ENCODE measurements around the gene HECTD1.
"Not testable (repeated sequence)": the region's sequence is repeated elsewhere in the genome, so short reads cannot be mapped to it uniquely, and the experiment has no call there.

HECTD1 gene

GRCh38 chr14:31059152-31059924 lies 148.3 kb downstream of the HECTD1 start:
- DNase-seq, result no peak
- Mint-ChIP-seq H3K4me1 (peaks cover 6% of the 10 kb centered on the region), H3K4me3 (no peak overlapping the region), H3K9me3 (no peaks in the 10 kb centered on the region), H3K27ac (no peak overlapping the region), H3K36me3 (ENCODE audit: low read depth) (peaks cover 2% of the 10 kb centered on the region), H3K27me3 (no peaks in the 10 kb centered on the region)
- no peak for ATAC-seq

GRCh38 chr14:31057701-31058364 lies 149.8 kb downstream of the HECTD1 start:
- Mint-ChIP-seq H3K9me3 (no peaks in the 10 kb centered on the region), H3K4me1 (peaks cover 6% of the 10 kb centered on the region), H3K4me3 (no peak overlapping the region), H3K36me3 (ENCODE audit: low read depth) (peaks cover 2% of the 10 kb centered on the region), H3K27ac (no peak overlapping the region), H3K27me3 (no peaks in the 10 kb centered on the region)
- DNase-seq (no peak), ATAC-seq (no peak)

- H3K27me3 Mint-ChIP-seq, result no peaks in the 10 kb centered on the region
- no peak overlapping the region for H3K4me3 Mint-ChIP-seq
- no peak overlapping the region for H3K27ac Mint-ChIP-seq
- H3K4me1 Mint-ChIP-seq, result peaks cover 6% of the 10 kb centered on the region
- DNase-seq, result no peak
- peaks cover 2% of the 10 kb centered on the region for H3K36me3 Mint-ChIP-seq (ENCODE audit: low read depth)
- no peak for ATAC-seq
- no peaks in the 10 kb centered on the region for H3K9me3 Mint-ChIP-seq
Measured at GRCh38 chr14:31057035-31057434, 150.6 kb downstream of the HECTD1 start.

- H3K4me3 Mint-ChIP-seq; H3K27ac Mint-ChIP-seq; DNase-seq; H3K36me3 Mint-ChIP-seq (ENCODE audit: low read depth); ATAC-seq; H3K9me3 Mint-ChIP-seq; H3K27me3 Mint-ChIP-seq; H3K4me1 Mint-ChIP-seq: not testable (repeated sequence)
Measured at GRCh38 chr14:31052905-31053586, 154.5 kb downstream of the HECTD1 start.

- Mint-ChIP-seq H3K4me1 (peaks cover 5% of the 10 kb centered on the region), H3K36me3 (ENCODE audit: low read depth) (peaks cover 1% of the 10 kb centered on the region), H3K27ac (no peak overlapping the region), H3K27me3 (no peaks in the 10 kb centered on the region), H3K9me3 (no peaks in the 10 kb centered on the region), H3K4me3 (no peak overlapping the region)
- DNase-seq, result no peak
- no peak for ATAC-seq
Measured at GRCh38 chr14:31051511-31051910, 156.1 kb downstream of the HECTD1 start.

GRCh38 chr14:31051023-31051422 lies 156.6 kb downstream of the HECTD1 start:
- Mint-ChIP-seq H3K27me3 (no peaks in the 10 kb centered on the region), H3K9me3 (no peaks in the 10 kb centered on the region), H3K4me1 (peaks cover 8% of the 10 kb centered on the region), H3K27ac (no peak overlapping the region), H3K36me3 (ENCODE audit: low read depth) (peaks cover 1% of the 10 kb centered on the region), H3K4me3 (no peak overlapping the region)
- ATAC-seq, result no peak
- DNase-seq, result no peak
